Activated naive CD4-positive, alpha-beta T cell treated with anti-CD3 and anti-CD28 coated beads, Interleukin-2, amount 50 U/mL, for 16 hours (primary cell): ENCODE results near the gene KCNB1.
A peak's percentile ranks its signal among the peaks of the same experiment; 100 is the strongest.

Experiments used
- DNase-seq: peaks from one replicate; pipeline ENCODE4 v3.0.0-alpha.2; 2020

Gene KCNB1

DNA sequence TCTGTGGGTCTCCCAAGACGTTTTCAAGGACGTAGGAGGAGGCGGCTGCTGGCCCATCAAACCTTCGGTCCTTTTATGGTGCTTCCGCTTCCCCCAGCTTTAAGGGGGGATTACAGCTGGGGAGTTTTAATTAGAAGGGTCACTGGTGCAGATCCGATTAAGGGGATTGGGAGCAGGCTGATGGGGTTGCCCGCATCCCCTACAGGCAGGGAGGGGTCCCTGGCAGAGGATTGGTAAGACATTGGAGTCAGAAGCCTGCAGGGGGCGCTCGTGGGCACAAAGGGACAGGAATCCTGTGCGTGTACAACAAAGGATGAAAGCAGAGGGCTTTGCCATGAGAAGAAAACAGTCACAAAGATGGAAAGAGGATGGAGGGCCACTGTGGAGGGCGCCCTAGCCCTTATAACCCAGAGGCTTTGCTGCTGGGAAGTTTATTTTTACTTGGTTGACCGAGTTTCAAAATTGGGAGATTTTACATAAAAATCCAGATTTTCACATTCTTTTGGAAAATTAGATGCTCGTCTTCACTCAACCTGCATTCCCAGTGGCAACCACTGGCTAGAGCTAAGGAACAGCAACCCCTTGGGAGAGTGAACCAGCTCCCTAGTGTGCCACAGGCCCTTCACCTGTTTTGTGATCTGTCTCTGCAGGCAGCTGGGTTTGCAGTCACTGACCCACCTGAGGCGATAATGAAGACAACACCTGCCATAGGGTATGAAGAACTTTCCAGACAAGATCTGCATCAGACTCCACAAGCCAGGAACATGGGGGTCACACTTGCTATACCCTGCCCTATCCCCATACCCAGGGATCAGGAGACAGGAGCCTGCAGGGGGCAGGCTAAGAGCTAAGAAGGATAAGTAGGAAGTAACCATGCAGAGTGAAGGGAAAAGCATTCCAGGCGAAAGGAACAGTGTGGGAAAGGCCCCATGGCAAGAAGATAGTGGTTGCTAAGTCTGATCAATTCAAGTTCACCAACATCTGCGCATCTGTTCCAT is 97.7 kb downstream of the KCNB1 start:
- DNase-seq, result peak; percentile 56

DNA sequence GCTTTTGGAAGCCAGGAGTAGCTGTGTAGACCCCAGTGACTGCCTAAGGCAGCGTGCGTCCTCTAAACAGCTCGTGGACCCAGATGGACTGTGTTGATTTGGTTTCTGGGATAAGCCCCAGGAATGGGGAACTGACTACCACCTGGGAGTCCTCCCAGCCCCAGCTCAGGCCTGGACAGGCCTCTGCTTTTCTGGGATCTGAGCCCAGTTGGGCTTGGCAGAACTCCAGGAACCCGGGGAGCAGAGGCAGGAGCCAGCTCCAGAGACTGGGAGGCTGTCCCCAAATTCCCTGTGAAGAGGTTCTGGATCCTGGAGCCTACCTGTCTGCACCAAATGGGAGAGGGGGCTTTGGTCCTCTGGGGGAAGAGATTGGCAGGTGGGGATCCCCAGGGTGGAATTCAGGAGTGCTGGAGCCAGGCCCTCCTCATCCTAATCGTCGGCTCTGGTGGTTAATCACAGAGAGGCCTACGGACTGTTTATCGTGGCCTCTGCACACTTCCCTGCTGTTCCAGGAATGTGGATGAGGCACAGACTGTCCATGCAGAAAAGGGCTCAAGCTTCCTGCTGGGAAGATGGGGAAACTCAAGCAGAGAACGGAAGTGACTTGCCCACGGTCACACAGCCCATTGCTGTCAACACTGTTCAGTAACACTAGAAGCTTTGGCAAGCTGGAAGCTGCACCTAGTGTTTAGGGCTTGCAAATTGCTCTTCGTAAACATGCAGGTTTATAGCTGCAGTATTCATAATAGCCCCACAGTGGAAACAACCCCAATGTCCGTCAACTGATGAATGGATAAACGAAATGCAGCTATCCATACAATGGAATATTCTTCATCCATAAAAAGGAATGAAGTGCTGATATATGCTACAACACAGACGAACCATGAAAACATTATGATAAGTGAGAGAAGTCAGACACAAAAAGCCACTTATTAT is 100.6 kb downstream of the KCNB1 start:
- DNase-seq, result no peak

DNA sequence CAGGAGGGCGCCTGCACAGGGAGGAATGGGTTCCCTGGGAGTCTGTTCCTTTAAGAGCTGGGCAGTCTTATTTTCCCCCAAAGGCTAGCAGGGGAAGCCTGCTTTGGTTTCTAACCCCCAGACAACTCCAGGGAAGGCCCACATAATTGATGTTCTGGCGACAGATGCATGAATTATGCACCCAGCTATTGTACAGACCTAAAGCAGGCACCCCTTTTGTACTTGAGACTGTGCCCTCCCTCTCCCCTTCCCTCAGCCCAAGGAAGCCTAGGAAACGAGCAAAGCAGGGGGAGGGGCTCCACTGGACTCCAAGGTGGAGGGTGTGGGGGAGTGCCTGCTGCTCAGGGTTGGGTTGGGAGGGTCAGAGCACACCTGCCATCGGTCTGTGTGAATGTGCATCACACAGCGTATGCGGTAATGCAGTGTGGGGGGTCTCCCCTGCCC is 102.1 kb downstream of the KCNB1 start:
- DNase-seq, result no peak

DNA sequence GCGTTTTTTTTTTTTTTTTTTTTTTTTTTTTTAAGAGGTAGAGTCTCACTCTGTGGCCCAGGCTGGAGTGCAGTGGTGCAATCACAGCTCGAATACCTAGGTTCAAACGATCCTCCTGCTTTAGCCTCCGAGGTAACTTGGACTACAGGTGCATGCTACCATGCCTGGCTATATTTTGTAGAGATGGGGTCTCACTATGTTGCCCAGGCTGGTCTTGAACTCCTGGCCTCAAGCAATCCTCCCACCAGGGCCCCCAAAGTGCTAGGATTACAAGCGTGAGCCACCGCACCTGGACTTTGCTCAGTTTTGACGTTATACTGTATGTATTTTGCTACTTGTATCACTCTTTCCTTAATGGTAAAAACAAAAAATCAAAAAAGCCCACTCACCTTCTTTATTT is 103.1 kb downstream of the KCNB1 start:
- DNase-seq, result no peak

DNA sequence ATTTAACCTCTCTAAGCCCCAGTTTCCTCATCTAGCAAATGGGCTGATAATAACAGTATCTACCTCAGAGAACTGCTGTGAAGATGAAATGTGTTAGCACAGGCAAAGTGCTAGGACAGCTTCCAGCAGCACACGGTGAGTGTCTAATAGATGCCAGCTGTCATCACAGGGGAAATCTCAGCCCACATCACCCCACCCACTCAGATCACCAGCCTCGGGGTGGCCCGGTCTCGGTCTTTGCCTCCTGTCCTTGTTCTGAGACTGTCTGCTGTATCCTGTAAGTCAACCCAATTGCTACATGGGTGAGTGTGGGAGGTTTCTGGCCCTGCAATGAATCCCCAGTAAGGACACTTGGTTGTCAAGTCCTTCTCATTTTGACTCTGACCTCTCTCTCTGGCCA is 105.1 kb downstream of the KCNB1 start:
- DNase-seq, result no peak

DNA sequence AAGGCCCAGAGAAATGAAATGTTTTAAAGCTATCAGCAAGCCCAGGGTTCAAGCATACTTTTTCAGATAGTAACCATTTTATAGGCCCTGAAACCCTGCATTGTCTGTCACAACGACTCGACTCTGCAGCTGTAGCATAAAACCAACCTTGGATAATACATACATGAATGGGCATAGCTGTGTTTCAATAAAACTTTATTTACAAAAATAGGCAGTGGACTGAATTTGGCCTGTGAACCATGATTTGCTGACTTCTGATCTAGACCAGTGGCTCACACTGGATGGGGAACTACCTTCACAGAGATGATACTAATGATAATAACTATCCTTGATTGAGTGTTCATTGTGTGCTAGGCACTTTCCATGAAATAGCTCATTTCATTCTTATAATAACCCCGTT is 107.3 kb downstream of the KCNB1 start:
- DNase-seq, result no peak

DNA sequence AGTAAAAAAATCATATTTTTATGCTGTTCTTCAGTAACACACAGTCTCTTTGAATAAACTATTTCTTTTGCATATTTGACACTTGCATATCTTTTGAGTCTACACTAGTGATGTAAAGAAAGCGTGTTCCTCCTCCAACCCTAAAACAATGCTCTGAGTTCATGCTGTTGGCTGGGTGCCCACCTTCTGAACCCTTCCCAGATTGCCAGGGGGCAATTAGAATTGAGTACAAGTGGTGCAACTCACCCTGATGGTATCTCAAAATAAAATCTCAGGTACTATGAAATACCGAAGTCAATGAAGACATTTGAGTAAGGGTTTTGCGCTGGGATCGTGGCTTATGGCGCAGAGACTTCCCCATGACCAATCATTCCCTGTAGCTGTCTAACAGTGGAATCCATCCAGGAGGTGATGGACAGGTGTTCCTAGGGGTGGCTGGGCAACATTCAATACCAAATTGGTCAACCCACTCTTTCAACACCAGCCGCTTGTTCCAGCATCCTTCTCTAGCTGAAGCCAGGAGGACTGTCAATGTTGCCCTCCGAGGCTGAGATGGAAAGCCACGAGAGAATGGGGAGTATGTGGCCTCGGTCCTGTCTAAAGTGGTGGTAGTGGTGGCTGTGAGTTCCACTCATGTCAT is 110.3 kb downstream of the KCNB1 start:
- DNase-seq, result no peak

DNA sequence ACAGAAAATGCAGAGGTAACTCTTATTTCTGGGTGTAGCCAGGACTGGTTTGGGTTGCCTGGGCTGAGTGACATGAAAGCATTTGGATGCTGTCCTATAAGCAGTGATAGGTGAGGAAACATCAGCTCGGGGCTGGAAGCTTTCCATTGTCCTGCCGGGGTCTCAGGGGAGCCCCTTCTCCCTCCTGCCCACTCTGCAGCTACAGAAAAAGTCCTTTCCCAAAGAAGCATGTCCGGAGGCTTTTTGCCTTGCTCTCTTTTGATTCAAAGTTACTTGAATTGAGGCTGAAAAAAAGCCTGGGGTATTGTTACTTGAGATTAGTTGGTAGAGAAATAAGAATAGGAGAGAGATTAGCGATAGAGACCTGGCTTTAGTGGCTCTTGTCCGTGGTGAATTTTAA is 113.9 kb downstream of the KCNB1 start:
- no peak for DNase-seq

DNA sequence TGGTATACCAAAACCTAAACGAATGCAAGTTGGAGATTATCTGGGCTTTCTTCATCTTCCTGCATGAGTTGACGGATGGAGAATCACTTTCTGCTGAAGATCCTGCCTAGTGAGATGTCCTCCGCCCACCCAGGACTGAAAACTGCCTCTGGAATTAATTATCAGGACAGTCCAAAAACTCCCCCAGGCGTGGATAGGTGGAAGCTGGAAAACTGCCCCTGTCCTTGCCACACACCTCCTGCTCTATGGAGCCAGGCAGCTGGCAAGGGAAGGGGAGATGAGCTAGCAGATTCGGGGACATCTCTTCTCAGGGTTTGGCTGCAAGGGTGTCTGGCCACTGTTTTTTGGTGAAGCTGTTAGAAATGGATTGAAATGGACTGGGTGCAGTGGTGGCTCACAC is 115.4 kb downstream of the KCNB1 start:
- no peak for DNase-seq

DNA sequence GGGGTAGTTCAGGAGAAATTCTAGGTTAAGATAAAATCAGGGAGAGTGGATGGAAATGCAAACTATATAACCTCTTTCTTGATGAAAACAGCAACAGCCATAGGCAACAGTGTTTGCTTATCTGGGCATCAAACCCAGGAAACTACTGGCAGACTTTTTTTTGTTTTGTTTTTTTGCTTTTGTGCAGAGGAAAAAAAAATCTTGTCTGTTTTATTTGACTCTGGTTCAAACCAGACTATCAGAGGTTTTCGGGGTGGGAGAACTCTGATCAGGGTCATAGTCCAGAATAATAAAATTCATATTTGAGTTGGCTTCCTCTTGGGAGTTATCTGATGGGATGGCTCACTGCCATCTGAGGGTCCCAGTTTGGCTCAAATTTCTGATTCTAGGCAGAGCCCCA is 115.8 kb downstream of the KCNB1 start:
- DNase-seq, result no peak

DNA sequence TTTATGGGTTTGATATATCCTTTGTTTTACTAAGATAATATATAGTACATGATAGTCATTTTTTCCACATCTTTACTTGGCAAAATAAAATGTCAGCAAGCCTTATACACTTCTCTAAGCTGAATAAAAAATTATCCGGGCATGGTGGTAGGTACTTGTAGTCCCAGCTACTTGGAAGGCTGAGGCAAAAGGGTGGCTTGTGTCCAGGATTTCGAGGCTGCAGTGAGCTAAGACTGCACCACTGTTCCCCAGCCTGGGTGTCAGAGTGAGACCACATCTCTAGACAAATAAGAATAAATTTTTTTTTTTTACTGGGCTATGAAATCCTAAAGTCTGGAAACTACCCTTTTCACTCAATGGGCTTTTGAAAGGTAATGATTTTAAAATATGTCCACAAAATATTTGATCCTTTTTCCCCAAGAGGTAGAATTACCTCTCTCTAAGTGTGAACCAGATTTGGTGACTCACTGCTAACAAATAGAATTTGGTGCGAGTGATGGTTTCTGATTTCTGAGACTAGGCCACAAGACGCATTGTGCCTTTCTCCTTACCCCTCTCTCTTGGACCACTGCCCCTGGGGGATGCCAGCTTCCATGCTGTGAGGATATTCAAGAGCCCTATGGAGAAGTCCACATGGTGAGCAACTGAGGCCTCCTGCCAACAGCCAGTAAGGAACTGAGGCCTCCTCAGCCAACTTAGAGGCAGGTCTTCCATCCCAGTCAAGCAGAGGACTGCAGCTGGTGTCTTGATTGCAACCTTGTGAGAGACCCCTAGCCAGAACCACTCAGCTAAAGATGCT is 120.4 kb downstream of the KCNB1 start:
- no peak for DNase-seq

DNA sequence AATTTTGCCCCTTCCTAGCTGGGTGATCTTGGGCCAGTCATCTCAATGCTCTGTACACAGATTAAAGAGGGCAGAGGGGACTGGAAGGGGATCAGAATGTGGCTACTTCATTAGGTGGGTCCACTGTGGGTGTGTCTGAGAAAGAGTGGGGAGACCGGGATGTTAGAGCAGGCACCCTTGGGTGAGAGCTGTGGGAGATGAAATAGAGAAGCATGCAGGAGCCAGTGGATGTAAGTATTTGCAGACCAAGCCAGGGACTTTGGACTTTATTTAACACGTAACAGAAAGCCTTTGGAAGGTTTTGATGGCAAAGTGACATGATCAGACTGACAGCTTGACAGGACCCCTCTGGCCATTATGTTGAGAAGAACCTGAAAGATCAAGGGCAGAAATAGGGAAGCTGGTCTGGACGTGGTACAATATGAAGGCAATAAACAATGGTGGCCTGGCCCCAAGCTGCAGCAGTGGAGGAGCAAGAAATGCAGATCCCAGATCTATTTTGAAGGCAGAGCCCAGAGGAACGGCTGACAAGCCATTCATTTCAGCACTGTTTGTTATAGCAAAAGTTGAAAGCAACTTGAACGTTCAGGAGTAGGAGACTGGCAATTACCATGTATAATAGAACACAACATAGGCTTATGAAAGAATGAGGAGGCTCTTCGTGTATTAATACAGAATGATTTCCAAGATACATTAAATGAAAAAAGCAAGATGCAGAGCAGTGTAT is 122.1 kb downstream of the KCNB1 start:
- no peak for DNase-seq

DNA sequence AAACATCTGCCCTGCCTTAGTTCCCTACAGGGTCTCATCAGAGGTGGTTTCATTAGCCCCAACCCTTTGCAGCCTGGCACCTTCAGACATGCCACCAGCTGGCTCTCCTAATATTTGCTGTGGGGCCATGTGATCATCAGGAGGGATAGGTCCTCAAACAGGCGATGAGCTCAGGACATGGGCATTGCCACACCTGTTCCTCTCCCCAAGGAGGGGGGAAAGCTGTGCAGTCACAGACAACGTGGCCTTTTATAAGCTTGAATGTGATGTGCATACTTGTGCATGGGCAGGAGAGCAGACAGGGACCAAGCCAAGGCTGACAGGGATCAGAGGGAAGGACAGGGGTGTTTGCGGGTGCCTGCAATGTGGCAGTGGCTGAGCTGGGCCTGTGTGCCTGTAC is 125.8 kb downstream of the KCNB1 start:
- no peak for DNase-seq

DNA sequence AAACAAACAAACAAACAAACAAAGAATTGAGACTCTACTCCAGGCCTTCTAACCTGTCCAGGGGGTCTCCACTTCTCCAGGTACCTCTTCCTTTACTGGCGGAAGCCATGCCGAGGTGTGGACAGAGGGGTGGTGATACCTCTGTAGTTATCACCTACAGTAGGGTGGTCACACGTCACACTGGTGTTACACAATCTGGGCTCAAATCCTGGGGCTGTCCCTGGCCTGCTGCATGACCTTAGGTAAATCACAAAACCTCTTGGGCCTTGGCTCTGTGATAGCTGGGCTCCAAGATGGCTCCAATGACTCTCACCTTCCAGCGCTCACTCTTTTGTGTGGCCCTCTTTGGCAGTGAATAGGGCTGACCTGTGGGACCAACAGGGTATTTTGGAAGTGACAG is 127.8 kb downstream of the KCNB1 start:
- no peak for DNase-seq

DNA sequence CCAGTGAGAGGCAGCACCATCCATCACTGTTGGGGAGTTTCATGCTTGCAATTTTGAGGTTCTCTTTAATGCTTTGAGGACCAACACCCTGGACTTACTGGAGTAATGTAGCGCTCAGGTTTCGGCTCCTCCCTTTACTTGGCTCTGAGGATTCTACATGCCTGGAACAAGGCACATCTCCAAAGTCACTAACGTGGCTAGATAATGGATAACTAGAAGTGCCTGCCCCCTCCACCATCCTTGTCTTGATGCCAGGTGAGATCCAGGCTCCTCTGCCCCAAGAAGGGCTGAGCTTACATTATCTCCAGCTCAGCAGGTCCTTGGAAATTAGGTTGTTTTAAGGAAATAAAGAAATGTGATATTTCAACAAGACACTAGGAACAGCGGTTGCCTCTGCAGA is 129.1 kb downstream of the KCNB1 start:
- no peak for DNase-seq

DNA sequence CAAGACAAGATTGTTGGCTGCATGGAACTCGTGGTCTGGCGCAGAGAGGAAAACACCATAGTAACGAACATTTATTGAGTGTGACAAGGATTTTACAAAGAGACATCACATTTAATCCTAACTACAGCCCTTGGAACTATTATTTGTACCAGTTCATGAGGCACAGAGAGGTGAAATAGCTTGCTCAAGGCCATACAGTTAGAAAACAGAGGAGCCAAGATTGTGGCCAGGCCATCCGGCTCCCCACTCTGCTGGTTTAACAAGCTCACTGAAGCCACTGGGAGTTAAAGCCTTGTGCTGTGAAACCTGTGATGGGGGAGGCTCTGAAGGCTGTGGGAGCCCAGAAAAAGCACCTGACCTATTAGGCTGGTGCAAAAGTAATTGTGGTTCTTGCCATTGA is 129.7 kb downstream of the KCNB1 start:
- DNase-seq, result no peak

DNA sequence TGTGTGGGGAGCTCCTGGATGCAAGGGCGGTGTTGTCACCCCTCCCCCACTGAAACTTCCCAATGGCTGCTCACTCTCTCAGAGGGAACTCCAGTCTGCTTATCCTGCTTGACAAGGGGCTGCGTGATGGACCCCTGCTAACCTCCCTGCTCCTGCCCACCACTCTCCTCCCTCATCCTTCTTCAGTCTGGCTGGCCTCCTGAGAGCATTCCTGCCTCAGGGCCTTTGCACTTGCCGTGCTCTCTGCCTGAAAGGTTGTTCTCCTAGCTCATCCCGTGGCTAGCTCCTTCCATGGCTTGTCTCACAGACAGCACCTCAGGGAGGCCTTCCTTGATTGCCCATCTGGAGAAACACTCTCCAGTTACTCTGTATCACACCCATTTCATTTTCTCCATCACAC is 130.7 kb downstream of the KCNB1 start:
- DNase-seq, result no peak

DNA sequence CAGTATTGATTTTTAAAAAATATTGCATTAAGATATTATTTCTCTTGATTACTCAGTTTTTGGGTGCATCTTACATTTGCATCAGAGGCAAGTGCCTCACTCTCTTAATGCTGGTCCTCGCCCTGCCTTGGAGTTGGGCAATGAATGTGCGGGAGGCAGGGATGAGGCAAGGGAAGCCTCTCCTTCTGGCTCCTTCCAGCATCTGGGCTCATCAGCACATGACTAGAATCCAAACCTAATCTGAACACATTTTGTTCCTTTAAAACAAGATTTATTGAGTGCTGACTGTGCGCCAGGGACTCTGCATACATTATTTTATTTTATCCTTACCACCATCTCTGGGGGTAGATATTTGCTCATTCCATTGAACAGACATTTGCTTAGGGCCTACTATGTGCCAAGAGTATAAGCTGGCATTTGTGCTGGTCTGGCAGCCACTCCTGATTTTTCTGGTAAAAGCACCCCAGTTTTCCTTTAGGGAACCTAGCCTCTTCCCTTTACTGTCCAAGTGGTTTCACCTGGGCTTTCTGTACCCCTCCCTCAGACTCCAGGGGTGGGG is 132.7 kb downstream of the KCNB1 start:
- DNase-seq, result no peak

DNA sequence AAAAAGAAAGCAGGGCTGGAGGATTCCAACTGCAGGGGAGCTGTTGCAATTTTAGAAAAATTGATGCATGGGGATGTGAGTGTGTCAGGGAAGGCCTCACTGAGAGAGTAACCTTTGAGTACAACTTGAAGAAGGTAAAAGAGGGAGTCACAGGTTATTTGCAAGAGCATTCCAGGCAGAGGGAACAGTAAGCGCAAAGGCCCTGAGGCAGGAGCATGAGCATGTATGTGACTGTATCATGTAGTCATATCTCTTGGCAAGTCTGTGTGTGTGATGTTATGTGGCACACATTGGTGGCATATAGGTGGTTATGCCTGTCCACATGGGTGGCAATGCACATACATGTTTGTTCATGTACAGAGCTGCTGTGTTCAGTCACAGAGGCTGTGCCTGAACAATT is 133.4 kb downstream of the KCNB1 start:
- no peak for DNase-seq

DNA sequence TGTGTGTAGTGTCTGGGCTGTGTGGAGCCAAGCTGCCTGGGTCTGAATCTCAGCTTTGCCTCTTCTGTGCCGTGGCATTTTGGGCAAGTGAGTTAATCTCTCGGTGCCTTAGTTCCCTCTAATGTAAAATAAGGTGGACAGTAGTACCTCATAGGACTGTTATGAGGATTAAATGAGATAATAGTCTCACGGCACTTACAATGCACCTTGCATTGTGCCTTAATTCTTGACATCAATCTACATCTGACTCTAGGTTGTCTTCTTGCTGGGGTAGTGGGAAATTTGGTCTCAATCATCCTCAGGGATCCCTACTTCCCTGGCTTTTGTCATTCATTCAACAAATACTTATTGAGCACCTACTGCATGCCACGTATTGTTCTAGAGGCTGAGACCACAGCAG is 133.9 kb downstream of the KCNB1 start:
- no peak for DNase-seq

DNA sequence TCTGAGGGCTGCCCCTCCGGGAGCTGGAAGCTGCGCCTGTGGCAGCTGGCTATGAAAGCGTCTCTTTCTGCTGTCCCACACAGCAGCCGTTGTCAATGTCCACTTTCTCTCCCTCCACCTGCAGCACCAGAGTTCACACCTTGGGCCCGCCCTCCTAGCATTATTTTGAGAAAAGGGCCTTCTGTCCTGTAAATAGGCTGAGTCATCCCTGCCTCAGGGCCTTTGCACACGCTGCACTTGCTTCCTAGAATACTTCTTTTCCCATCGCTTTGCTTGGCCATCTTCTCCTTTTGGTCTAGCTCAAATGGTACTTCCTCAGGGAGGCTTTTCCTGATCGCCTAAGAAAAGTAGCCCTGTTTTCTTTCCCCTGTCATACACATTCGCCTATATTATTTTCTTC is 135.3 kb downstream of the KCNB1 start:
- no peak for DNase-seq
